ENCODE results near the gene DCDC2. TPM values are rescaled to one million over a fixed set of nuclear protein-coding genes. Genes with fewer than 3 reads are reported as not detected.
"Not testable (repeated sequence)": the region's sequence is repeated elsewhere in the genome, so short reads cannot be mapped to it uniquely, and the experiment has no call there.

DCDC2 gene
- total and polyA plus RNA-seq, 10 donors, result 0.02 to 0.03 TPM; not detected in 8

DNA sequence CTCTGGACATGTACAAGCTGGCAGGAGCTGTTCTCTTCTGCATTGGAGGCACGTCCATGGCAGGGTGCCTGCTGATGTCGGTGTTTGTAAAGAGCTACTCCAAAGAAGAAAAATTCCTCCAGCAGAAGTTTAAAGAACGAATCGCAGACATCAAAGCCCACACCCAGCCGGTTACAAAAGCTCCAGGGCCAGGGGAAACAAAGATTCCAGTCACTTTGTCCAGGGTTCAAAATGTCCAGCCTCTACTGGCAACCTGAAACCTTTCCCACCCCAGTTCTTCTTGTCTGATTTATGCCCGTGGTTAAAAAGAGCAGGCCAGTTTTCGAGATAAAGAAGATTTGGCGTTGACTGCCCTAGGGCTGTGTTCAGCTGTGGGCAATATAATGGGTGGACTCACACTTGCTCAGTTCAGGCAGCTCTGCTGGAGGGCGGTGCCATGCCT lies 212.1 kb downstream of the DCDC2 start:
- no peak for DNase-seq
- Histone ChIP-seq H3K36me3 (no peaks in the 10 kb centered on the region), H3K4me3 (no peak overlapping the region), H3K9me3 (peaks cover 0 to 8% (median 0%) of the 10 kb centered on the region in 8 donors), H3K27me3 (replicated peaks in 1 of 7) (peaks cover 0 to 8% (median 0%) of the 10 kb centered on the region in 7 donors), H3K27ac (no peak overlapping the region), H3K4me1 (no peaks in the 10 kb centered on the region)
- 73 to 85% (median 80%) methylated on average over 9 of the region's 9 CpGs for WGBS, 5 donors
- TF ChIP-seq POLR2A (IDR thresholded peaks at IDR 0.05), result no peak
- TF ChIP-seq, protein P1, sequence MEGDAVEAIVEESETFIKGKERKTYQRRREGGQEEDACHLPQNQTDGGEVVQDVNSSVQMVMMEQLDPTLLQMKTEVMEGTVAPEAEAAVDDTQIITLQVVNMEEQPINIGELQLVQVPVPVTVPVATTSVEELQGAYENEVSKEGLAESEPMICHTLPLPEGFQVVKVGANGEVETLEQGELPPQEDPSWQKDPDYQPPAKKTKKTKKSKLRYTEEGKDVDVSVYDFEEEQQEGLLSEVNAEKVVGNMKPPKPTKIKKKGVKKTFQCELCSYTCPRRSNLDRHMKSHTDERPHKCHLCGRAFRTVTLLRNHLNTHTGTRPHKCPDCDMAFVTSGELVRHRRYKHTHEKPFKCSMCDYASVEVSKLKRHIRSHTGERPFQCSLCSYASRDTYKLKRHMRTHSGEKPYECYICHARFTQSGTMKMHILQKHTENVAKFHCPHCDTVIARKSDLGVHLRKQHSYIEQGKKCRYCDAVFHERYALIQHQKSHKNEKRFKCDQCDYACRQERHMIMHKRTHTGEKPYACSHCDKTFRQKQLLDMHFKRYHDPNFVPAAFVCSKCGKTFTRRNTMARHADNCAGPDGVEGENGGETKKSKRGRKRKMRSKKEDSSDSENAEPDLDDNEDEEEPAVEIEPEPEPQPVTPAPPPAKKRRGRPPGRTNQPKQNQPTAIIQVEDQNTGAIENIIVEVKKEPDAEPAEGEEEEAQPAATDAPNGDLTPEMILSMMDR (IDR thresholded peaks at IDR 0.05 in 8 of 11, conservative IDR thresholded peaks at IDR 0.05 in 3 of 11), result no peak
- TF ChIP-seq POLR2AphosphoS5 (IDR thresholded peaks at IDR 0.05), result no peak
- intact Hi-C loops (cut with DNase I; ENCODE audit: low total_unique reads), result no loop called here

GRCh38 chr6:24142733-24143132 lies 215.1 kb downstream of the DCDC2 start:
- not testable (repeated sequence) for DNase-seq

DNA sequence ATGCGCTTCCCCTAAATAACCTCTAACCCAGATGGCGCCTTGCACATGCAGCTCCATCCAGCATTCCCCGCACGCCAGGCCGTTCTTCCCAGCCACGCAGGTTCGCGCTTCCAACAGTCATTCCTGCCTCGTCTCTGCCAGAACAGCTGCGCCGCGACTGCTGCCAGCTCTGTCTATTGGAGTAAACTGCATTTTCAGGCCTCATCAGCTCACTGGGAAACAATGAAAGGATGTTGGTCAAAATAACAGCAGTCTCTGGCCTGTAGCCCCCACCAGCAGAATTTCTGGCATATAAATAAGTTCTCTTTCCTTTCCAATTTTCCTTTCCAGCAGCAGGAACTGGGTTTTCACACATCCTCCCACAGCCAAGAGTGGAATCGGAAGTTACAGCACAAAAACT lies 217.3 kb downstream of the DCDC2 start:
- H3K9me3 ChIP-seq, result peaks cover 0 to 8% (median 0%) of the 10 kb centered on the region in 8 donors
- no peak overlapping the region for H3K4me3 ChIP-seq
- H3K4me1 ChIP-seq, result no peaks in the 10 kb centered on the region
- H3K27ac ChIP-seq, result no peak overlapping the region
- no peak for DNase-seq
- intact Hi-C loops (cut with DNase I; ENCODE audit: low total_unique reads), result no loop called here
- no peaks in the 10 kb centered on the region for H3K36me3 ChIP-seq
- no peaks in the 10 kb centered on the region for H3K27me3 ChIP-seq (replicated peaks in 1 of 7)
- WGBS, 5 donors, result 75 to 89% (median 81%) methylated on average over 13 of the region's 13 CpGs
- TF ChIP-seq POLR2A (IDR thresholded peaks at IDR 0.05), result no peak
- no peak for TF ChIP-seq POLR2AphosphoS5 (IDR thresholded peaks at IDR 0.05)
- TF ChIP-seq, protein P1 (IDR thresholded peaks at IDR 0.05 in 8 of 11, conservative IDR thresholded peaks at IDR 0.05 in 3 of 11), result no peak

More at GRCh38 chr6:24142733-24143132, 215.1 kb downstream of the DCDC2 start:
- H3K4me3 ChIP-seq; H3K4me1 ChIP-seq; intact Hi-C loops (cut with DNase I; ENCODE audit: low total_unique reads); H3K27ac ChIP-seq; H3K27me3 ChIP-seq (replicated peaks in 1 of 7); H3K9me3 ChIP-seq; H3K36me3 ChIP-seq: not testable (repeated sequence)
- WGBS, 5 donors, result 91 to 94% (median 93%) methylated on average over 8 of the region's 8 CpGs

DNA sequence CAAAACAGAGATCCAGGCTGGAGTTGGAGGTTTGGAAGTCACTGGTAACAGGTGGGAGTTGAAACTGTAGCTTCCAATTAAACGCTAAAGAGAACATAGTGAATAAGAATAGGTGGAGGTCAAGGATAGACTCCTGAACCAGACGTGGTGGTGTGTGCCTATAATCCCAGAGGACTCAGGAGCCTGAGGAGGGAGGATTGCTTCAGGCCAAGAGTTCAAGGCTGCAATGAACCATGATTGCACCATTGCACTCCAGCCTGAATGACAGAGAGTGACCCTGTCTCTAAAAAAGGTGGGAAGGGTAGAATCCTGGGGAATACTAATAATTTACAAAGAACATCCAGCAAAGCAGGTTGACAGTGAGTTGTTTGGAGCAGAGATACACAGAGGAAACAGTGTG lies 218.2 kb downstream of the DCDC2 start:
- no peak for DNase-seq
- TF ChIP-seq POLR2AphosphoS5 (IDR thresholded peaks at IDR 0.05), result no peak
- TF ChIP-seq, protein P1 (IDR thresholded peaks at IDR 0.05 in 8 of 11, conservative IDR thresholded peaks at IDR 0.05 in 3 of 11), result no peak
- TF ChIP-seq POLR2A (IDR thresholded peaks at IDR 0.05), result no peak
- H3K4me3 ChIP-seq, result no peak overlapping the region
- no peak overlapping the region for H3K27ac ChIP-seq
- H3K36me3 ChIP-seq, result no peaks in the 10 kb centered on the region
- H3K4me1 ChIP-seq, result no peaks in the 10 kb centered on the region
- H3K27me3 ChIP-seq (replicated peaks in 1 of 7), result no peaks in the 10 kb centered on the region
- 63 to 76% (median 70%) methylated on average over 2 of the region's 2 CpGs for WGBS, 5 donors
- H3K9me3 ChIP-seq, result peaks cover 0 to 8% (median 0%) of the 10 kb centered on the region in 8 donors
- intact Hi-C loops (cut with DNase I; ENCODE audit: low total_unique reads), result no loop called here

DNA sequence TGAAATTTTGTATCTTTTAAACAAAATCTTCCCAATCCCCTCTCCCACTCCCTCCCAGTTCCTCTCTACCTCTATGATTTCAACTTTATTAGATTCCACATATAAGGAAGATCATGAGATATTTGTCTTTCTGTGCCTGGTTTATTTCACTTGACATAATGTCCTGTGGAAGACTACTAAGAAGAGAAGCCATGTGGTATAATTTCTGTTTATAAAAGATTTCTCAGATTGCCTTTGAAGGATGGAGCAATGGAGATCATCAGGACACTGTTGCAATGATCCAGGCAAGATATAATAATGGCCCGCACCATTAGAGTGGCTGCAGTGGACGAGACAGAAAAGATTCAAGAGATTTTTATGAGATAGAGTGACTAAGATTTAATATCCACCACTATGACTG lies 218.8 kb downstream of the DCDC2 start:
- intact Hi-C loops (cut with DNase I; ENCODE audit: low total_unique reads), result no loop called here
- TF ChIP-seq POLR2A (IDR thresholded peaks at IDR 0.05) (no peak), POLR2AphosphoS5 (IDR thresholded peaks at IDR 0.05) (no peak)
- TF ChIP-seq, protein P1 (IDR thresholded peaks at IDR 0.05 in 8 of 11, conservative IDR thresholded peaks at IDR 0.05 in 3 of 11), result no peak
- peaks cover 0 to 8% (median 0%) of the 10 kb centered on the region in 8 donors for H3K9me3 ChIP-seq
- H3K27ac ChIP-seq, result no peak overlapping the region
- 76 to 86% (median 78%) methylated on average over 2 of the region's 2 CpGs for WGBS, 5 donors
- H3K4me3 ChIP-seq, result no peak overlapping the region
- no peaks in the 10 kb centered on the region for H3K36me3 ChIP-seq
- no peaks in the 10 kb centered on the region for H3K27me3 ChIP-seq (replicated peaks in 1 of 7)
- H3K4me1 ChIP-seq, result no peaks in the 10 kb centered on the region
- no peak for DNase-seq
